ENCODE data around the gene ACBD4. TPM values are rescaled to one million over a fixed set of nuclear protein-coding genes. Genes with fewer than 3 reads are reported as not detected.
A peak's percentile ranks its signal among the peaks of the same experiment; 100 is the strongest.

Gene ACBD4
- total and polyA plus RNA-seq, 2 of the 13 experiments (the other 11 are each of a cell fraction or from before 2014, with no cell fraction given) = 16.1 to 26.9 TPM

- no peak for TF ChIP-seq PREB (CRISPR knock-in tag; IDR thresholded peaks at IDR 0.05)
- no peak; the same call in 1 of the 2 replicates for TF ChIP-seq ZNF691 (CRISPR knock-in tag; IDR thresholded peaks at IDR 0.05; ENCODE audit: borderline replicate concordance, low read depth)
- no peak for TF ChIP-seq ZNF317 (CRISPR knock-in tag; IDR thresholded peaks at IDR 0.05)
- no peak for TF ChIP-seq SCMH1 (CRISPR knock-in tag; IDR thresholded peaks at IDR 0.05; ENCODE audit: borderline replicate concordance)
- no peak for TF ChIP-seq JARID2 (CRISPR knock-in tag; IDR thresholded peaks at IDR 0.05; ENCODE audit: insufficient replicate concordance)
- TF ChIP-seq FOXJ3 (CRISPR knock-in tag; IDR thresholded peaks at IDR 0.05; ENCODE audit: borderline replicate concordance) = peak; percentile 96
- no peak for TF ChIP-seq CBX5 (CRISPR knock-in tag; IDR thresholded peaks at IDR 0.05; ENCODE audit: borderline replicate concordance)
- no peak; the same call in 1 of the 2 replicates for TF ChIP-seq MIER3 (CRISPR knock-in tag; IDR thresholded peaks at IDR 0.05; ENCODE audit: borderline replicate concordance)
- no peak for TF ChIP-seq ZNF253 (CRISPR knock-in tag; IDR thresholded peaks at IDR 0.05; ENCODE audit: borderline replicate concordance)
- TF ChIP-seq ZNF614 (CRISPR knock-in tag; IDR thresholded peaks at IDR 0.05; ENCODE audit: borderline replicate concordance) = no peak
- TF ChIP-seq ZFX (CRISPR knock-in tag; IDR thresholded peaks at IDR 0.05; ENCODE audit: low read depth) = peak; percentile 97
- TF ChIP-seq DDIT3 (CRISPR knock-in tag; IDR thresholded peaks at IDR 0.05) = no peak
- no peak for TF ChIP-seq ZNF101 (CRISPR knock-in tag; IDR thresholded peaks at IDR 0.05; ENCODE audit: borderline replicate concordance, low read depth)
- TF ChIP-seq PRPF4 (IDR thresholded peaks at IDR 0.05; ENCODE audit: low read depth, low read length, poor library complexity, severe bottlenecking) = peak; percentile 77
- peak; percentile 17; the same call in 1 of the 2 replicates for TF ChIP-seq PPARG (CRISPR knock-in tag; conservative IDR thresholded peaks at IDR 0.05)
- TF ChIP-seq HNF1A (IDR thresholded peaks at IDR 0.05; ENCODE audit: low read depth) = no peak; the same call in 1 of the 2 replicates
- no peak; the same call in 1 of the 2 replicates for TF ChIP-seq HNF1A (CRISPR knock-in tag; IDR thresholded peaks at IDR 0.05; ENCODE audit: borderline replicate concordance)
- TF ChIP-seq IRF2 (CRISPR knock-in tag; IDR thresholded peaks at IDR 0.05) = peak; percentile 54; the same call in 1 of the 2 replicates
- peak; percentile 90 for TF ChIP-seq DMAP1 (CRISPR knock-in tag; IDR thresholded peaks at IDR 0.05)
- peak; percentile 61 for TF ChIP-seq YY1 (IDR thresholded peaks at IDR 0.05; ENCODE audit: insufficient read depth, insufficient replicate concordance, low read depth, low read length)
- peak; percentile 73; the same call in 1 of the 2 replicates for TF ChIP-seq NR2F2 (IDR thresholded peaks at IDR 0.05; ENCODE audit: borderline replicate concordance, low read depth)
- no peak for TF ChIP-seq THAP8 (CRISPR knock-in tag; IDR thresholded peaks at IDR 0.05; ENCODE audit: borderline replicate concordance)
Measured at GRCh38 chr17:45147581-45148182, 12.2 kb downstream of the ACBD4 start (continued).
